Keratinocyte (primary cell): ENCODE measurements around the gene SLC7A6. TPM values are rescaled to one million over a fixed set of nuclear protein-coding genes. Genes with fewer than 3 reads are reported as not detected.

Source experiments
- DNase-seq: peaks from one replicate; pipeline ENCODE4 v3.0.0-alpha.2; 2011; ENCODE audit warnings: low read depth, missing footprints, low spot score
- FAIRE-seq: peaks from 2 replicates; lab custom pipeline; 2011; peaks lifted over from hg19 to GRCh38; lab: Jason Lieb, UNC
- H2AFZ ChIP-seq: 2 replicates; pipeline ENCODE4 v1.6.0; 2012; ENCODE audit warnings: low read length, control low read depth, inconsistent platforms; ENCODE audit not compliant: control insufficient read depth
- H3K27ac ChIP-seq: 2 replicates; pipeline ENCODE4 v1.5.1; 2011; ENCODE audit warnings: low read length; ENCODE audit not compliant: control insufficient read depth, insufficient read depth
- H3K27me3 ChIP-seq: 3 replicates; pipeline ENCODE4 v1.6.0; 2011; ENCODE audit warnings: low read length; ENCODE audit not compliant: control insufficient read depth, insufficient read depth; ENCODE audit errors: extremely low read depth
- H3K36me3 ChIP-seq, 2 experiments: 2 replicates in 1 of 2; 3 replicates in 1 of 2; pipeline ENCODE4 v1.5.1; 2011; ENCODE audit warnings: low read length in 2 of 2, mild to moderate bottlenecking in 1 of 2; ENCODE audit not compliant: control insufficient read depth in 2 of 2, insufficient read depth in 2 of 2; ENCODE audit errors: extremely low read depth in 1 of 2
- H3K4me1 ChIP-seq: 3 replicates; pipeline ENCODE4 v1.5.1; 2011; ENCODE audit warnings: low read length; ENCODE audit not compliant: control insufficient read depth, insufficient read depth; ENCODE audit errors: extremely low read depth
- H3K4me2 ChIP-seq: 3 replicates; pipeline ENCODE4 v1.6.0; 2011; ENCODE audit warnings: low read depth, low read length; ENCODE audit not compliant: control insufficient read depth, insufficient read depth; ENCODE audit errors: extremely low read depth
- H3K4me3 ChIP-seq, 3 experiments: fragments of 200-600 bp in 1 of 3; sonication (generic) in 1 of 3; 2 replicates in 2 of 3; 3 replicates in 1 of 3; pipeline ENCODE4 v1.5.1; 2011 to 2016; ENCODE audit warnings: low read length in 3 of 3, mild to moderate bottlenecking in 3 of 3, control low read depth in 2 of 3, inconsistent platforms in 1 of 3, low read depth in 1 of 3, mixed read lengths in 1 of 3, mixed run types in 1 of 3, moderate library complexity in 1 of 3; ENCODE audit not compliant: control insufficient read depth in 2 of 3, insufficient read depth in 2 of 3; ENCODE audit errors: extremely low read depth in 1 of 3
- H3K79me2 ChIP-seq: 2 replicates; pipeline ENCODE4 v1.6.0; 2012; ENCODE audit warnings: low read length; ENCODE audit not compliant: control insufficient read depth, insufficient read depth
- H3K9ac ChIP-seq: 3 replicates; pipeline ENCODE4 v1.6.0; 2011; ENCODE audit warnings: low read length; ENCODE audit not compliant: control insufficient read depth, insufficient read depth; ENCODE audit errors: extremely low read depth
- H3K9me1 ChIP-seq: 3 replicates; pipeline ENCODE4 v1.6.0; 2011; ENCODE audit warnings: low read length; ENCODE audit not compliant: control insufficient read depth, insufficient read depth; ENCODE audit errors: extremely low read depth
- H3K9me3 ChIP-seq: 2 replicates; pipeline ENCODE4 v1.5.1; 2012; ENCODE audit warnings: low read depth, low read length; ENCODE audit not compliant: control insufficient read depth
- H4K20me1 ChIP-seq: 3 replicates; pipeline ENCODE4 v1.6.0; 2011; ENCODE audit warnings: low read length; ENCODE audit not compliant: control insufficient read depth, insufficient read depth; ENCODE audit errors: extremely low read depth
- EZH2 ChIP-seq: IDR thresholded peaks from one replicate; pipeline ENCODE4 v1.6.1; 2012; ENCODE audit warnings: inconsistent platforms, mild to moderate bottlenecking, low read length, moderate library complexity
- dilution Hi-C: fragments of 300-500 bp; cut with MboI; formaldehyde crosslinking; loops from one replicate; pipeline ENCODE4 v1.7.0; 2020; ENCODE audit warnings: low sequenced_read_pairs; ENCODE audit not compliant: extremely low pct_ligation_motif_present
- polyA plus RNA-seq, 5 experiments: library from polyadenylated mRNA; depleted of rRNA in 3 of 5; stranded (reverse) in 3 of 5; stranded (forward) in 1 of 5; unstranded in 1 of 5; fragments of >200 nt; gene quantifications; 1 replicate in 1 of 5; 2 replicates in 3 of 5; 3 replicates in 1 of 5; pipeline versions ENCODE4 v1.2.1 to v1.2.3, GENCODE V29; 2011 to 2012; ENCODE audit warnings: missing spikeins in 2 of 5, low read depth in 1 of 5, low replicate concordance in 1 of 5
- TF ChIP-seq, protein P1 (sequence below), 3 experiments: IDR thresholded peaks in 1 of 3; conservative IDR thresholded peaks in 1 of 3; optimal IDR thresholded peaks in 1 of 3; 2 replicates in 2 of 3; 3 replicates in 1 of 3; pipeline versions ENCODE3 to v1.5.1; 2011; ENCODE audit warnings: low read length in 3 of 3, mild to moderate bottlenecking in 3 of 3, moderate library complexity in 2 of 3, control low read depth in 1 of 3, inconsistent platforms in 1 of 3; ENCODE audit not compliant: insufficient read depth in 2 of 3; ENCODE audit errors: extremely low read depth in 1 of 3

The SLC7A6 gene
- polyA plus RNA-seq, 1 donor (not counting 4 experiments of a cell fraction or from before 2014, with no cell fraction given), result 43.4 TPM

- DNase-seq (no peak), FAIRE-seq (no peak)
- no peak overlapping the region for H3K4me3 ChIP-seq
- no peak overlapping the region for H2AFZ ChIP-seq
- H3K36me3 ChIP-seq, result peaks cover 32 to 36% of the 10 kb centered on the region in 2 experiments
- no peak overlapping the region for H3K4me2 ChIP-seq
- H3K27me3 ChIP-seq, result no peaks in the 10 kb centered on the region
- peaks cover 11% of the 10 kb centered on the region for H3K4me1 ChIP-seq
- dilution Hi-C loops, result no loop called here
- TF ChIP-seq, protein P1, sequence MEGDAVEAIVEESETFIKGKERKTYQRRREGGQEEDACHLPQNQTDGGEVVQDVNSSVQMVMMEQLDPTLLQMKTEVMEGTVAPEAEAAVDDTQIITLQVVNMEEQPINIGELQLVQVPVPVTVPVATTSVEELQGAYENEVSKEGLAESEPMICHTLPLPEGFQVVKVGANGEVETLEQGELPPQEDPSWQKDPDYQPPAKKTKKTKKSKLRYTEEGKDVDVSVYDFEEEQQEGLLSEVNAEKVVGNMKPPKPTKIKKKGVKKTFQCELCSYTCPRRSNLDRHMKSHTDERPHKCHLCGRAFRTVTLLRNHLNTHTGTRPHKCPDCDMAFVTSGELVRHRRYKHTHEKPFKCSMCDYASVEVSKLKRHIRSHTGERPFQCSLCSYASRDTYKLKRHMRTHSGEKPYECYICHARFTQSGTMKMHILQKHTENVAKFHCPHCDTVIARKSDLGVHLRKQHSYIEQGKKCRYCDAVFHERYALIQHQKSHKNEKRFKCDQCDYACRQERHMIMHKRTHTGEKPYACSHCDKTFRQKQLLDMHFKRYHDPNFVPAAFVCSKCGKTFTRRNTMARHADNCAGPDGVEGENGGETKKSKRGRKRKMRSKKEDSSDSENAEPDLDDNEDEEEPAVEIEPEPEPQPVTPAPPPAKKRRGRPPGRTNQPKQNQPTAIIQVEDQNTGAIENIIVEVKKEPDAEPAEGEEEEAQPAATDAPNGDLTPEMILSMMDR (optimal IDR thresholded peaks at IDR 0.05 in 1 of 3, IDR thresholded peaks at IDR 0.05 in 1 of 3, conservative IDR thresholded peaks at IDR 0.05 in 1 of 3; ENCODE audit: extremely low read depth in 1 of 3, insufficient read depth in 2 of 3, low read length in 3 of 3), result no peak
- no peak for TF ChIP-seq EZH2
- no peaks in the 10 kb centered on the region for H3K9me3 ChIP-seq
- no peak overlapping the region for H3K9ac ChIP-seq
- H3K9me1 ChIP-seq, result peaks cover 3% of the 10 kb centered on the region
- peaks cover 4% of the 10 kb centered on the region for H3K79me2 ChIP-seq
- H4K20me1 ChIP-seq, result no peaks in the 10 kb centered on the region
- no peak overlapping the region for H3K27ac ChIP-seq
Observed at GRCh38 chr16:68291227-68291626, 26.9 kb downstream of the SLC7A6 start.

- H3K9ac ChIP-seq, result no peak overlapping the region
- H3K4me3 ChIP-seq, result no peak overlapping the region
Observed at GRCh38 chr16:68292425-68292824, 28.1 kb downstream of the SLC7A6 start.

More at GRCh38 chr16:68292425-68292824, 28.1 kb downstream of the SLC7A6 start:
- Histone ChIP-seq H3K9me3 (no peaks in the 10 kb centered on the region), H3K27ac (no peak overlapping the region), H3K79me2 (no peaks in the 10 kb centered on the region), H4K20me1 (no peaks in the 10 kb centered on the region), H3K4me2 (no peak overlapping the region), H2AFZ (no peak overlapping the region), H3K27me3 (no peaks in the 10 kb centered on the region), H3K36me3 (peaks cover 36 to 45% of the 10 kb centered on the region in 2 experiments), H3K9me1 (peaks cover 2% of the 10 kb centered on the region), H3K4me1 (peaks cover 6% of the 10 kb centered on the region)
- no peak for DNase-seq
- FAIRE-seq, result no peak
- dilution Hi-C loops, result no loop called here
- TF ChIP-seq, protein P1 (optimal IDR thresholded peaks at IDR 0.05 in 1 of 3, IDR thresholded peaks at IDR 0.05 in 1 of 3, conservative IDR thresholded peaks at IDR 0.05 in 1 of 3; ENCODE audit: extremely low read depth in 1 of 3, insufficient read depth in 2 of 3, low read length in 3 of 3), result no peak
- no peak for TF ChIP-seq EZH2
